GM18507 (cell line): ENCODE measurements around the gene GLRA3.
A peak's percentile ranks its signal among the peaks of the same experiment; 100 is the strongest.
"Not testable (repeated sequence)": the region's sequence is repeated elsewhere in the genome, so short reads cannot be mapped to it uniquely, and the experiment has no call there.

Experiments used
- DNase-seq: peaks from one replicate; pipeline ENCODE4 v3.0.0; 2011; ENCODE audit warnings: low read depth; ENCODE audit not compliant: insufficient read length; ENCODE audit errors: extremely low spot score
- FAIRE-seq: peaks from 2 replicates; lab custom pipeline; 2011; peaks lifted over from hg19 to GRCh38; lab: Jason Lieb, UNC

GLRA3 gene

DNA sequence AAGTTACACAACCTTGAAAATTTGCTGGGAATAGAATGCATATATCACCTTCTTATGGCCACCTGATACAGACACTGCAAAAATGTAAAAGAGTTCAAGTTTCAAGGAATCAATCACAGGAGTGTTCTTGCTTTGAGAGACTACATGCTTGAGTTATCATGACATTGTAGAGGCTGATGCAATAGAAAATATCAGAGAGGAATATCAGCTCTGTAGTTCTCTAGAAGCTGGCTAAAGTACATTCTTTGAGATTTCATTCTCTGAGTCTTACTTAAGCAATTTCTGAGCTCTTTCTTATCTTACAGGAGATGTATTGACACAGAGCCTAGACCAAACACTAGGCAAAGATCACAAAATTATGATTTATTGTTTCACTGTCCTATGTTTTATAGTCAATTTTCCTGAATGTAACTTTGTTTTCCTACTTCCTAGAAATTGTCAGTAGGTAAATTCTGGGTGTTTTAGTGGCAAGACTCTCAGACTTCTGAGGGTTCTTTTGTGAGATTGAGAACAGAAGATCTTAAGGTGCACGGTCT lies 154.7 kb downstream of the GLRA3 start:
- DNase-seq (no peak), FAIRE-seq (no peak)

GRCh38 chr4:174673865-174674264 lies 155.2 kb downstream of the GLRA3 start:
- no peak for DNase-seq
- FAIRE-seq: no peak

DNA sequence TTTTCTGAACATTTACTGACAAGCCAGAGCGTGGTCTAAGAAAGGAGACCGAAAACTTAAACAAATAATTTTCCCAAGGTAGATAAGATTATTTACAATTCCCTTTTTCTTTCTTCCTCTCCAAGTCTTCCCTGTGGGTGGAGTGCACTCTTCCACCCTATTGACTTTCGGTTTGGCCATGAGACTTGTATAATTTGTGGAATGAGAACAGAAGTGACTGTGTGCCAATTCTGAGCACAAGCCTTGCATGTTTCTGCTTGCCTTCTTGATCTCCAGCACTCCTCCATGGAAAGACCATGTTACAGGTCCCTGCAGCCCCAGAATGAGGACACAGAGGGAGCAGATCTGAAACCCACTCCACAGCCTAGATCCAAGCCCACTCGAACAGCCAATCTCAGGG lies 156.8 kb downstream of the GLRA3 start:
- no peak for DNase-seq
- no peak for FAIRE-seq

GRCh38 chr4:174669270-174669669 lies 159.8 kb downstream of the GLRA3 start:
- FAIRE-seq: no peak
- no peak for DNase-seq

DNA sequence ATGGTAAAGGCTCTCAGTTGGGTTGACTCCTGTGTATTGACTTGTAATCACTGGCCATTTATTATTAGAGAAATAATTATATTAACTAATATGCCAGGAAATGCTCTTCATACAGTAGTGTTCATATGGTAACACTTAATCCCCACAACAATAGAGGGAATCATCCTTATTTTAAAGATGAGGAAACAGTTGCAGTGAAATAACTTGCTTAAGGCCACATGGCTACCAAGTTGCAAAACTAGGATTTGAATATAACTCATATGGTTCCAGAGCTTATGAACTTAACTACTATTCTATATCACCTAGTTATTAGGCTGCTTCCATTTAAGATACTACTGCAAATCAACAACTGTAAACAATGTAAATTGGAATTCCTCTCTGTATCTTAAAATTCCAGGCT lies 163.2 kb downstream of the GLRA3 start:
- no peak for FAIRE-seq
- no peak for DNase-seq

- no peak for DNase-seq
- no peak for FAIRE-seq
These were observed 165.8 kb downstream of the GLRA3 start for GRCh38 chr4:174663216-174663615.

GRCh38 chr4:174658246-174658645 lies 170.8 kb downstream of the GLRA3 start:
- DNase-seq (no peak), FAIRE-seq (no peak)

DNA sequence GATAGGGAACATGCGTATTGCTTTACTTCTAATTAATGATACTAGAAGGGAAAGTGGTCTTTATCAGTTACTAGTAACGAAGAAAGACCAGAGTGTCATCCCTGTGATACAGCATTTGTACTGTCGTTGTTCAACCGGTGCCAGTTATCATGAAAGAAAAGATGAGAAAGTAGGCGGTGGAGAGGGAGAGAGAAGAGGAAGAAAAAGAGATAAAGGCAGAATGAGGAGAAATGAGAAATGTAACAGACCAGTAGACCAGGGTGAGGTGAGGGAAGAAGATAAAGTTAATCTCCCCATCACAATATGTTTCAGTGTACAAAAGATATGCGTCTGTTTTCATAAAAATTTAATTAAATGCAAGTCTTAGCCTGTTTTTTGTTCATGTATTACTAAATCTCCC lies 171.6 kb downstream of the GLRA3 start:
- FAIRE-seq (no peak), DNase-seq (no peak)

GRCh38 chr4:174654634-174655033 lies 174.4 kb downstream of the GLRA3 start:
- no peak for FAIRE-seq
- DNase-seq: no peak

- DNase-seq (no peak), FAIRE-seq (no peak)
These were observed 178.2 kb downstream of the GLRA3 start for GRCh38 chr4:174650711-174651355.

GRCh38 chr4:174648812-174649211 lies 180.2 kb downstream of the GLRA3 start:
- no peak for FAIRE-seq

GRCh38 chr4:174646326-174646725 lies 182.7 kb downstream of the GLRA3 start:
- no peak for FAIRE-seq

More at GRCh38 chr4:174648812-174649211, 180.2 kb downstream of the GLRA3 start:
- DNase-seq: no peak

GRCh38 chr4:174640146-174640545 lies 188.9 kb downstream of the GLRA3 start:
- FAIRE-seq: no peak

More at GRCh38 chr4:174646326-174646725, 182.7 kb downstream of the GLRA3 start:
- no peak for DNase-seq

GRCh38 chr4:174635732-174636131 lies 193.3 kb downstream of the GLRA3 start:
- FAIRE-seq: no peak

More at GRCh38 chr4:174640146-174640545, 188.9 kb downstream of the GLRA3 start:
- no peak for DNase-seq

GRCh38 chr4:174633399-174633798 lies 195.6 kb downstream of the GLRA3 start:
- FAIRE-seq (no peak), DNase-seq (no peak)

More at GRCh38 chr4:174635732-174636131, 193.3 kb downstream of the GLRA3 start:
- DNase-seq: no peak

DNA sequence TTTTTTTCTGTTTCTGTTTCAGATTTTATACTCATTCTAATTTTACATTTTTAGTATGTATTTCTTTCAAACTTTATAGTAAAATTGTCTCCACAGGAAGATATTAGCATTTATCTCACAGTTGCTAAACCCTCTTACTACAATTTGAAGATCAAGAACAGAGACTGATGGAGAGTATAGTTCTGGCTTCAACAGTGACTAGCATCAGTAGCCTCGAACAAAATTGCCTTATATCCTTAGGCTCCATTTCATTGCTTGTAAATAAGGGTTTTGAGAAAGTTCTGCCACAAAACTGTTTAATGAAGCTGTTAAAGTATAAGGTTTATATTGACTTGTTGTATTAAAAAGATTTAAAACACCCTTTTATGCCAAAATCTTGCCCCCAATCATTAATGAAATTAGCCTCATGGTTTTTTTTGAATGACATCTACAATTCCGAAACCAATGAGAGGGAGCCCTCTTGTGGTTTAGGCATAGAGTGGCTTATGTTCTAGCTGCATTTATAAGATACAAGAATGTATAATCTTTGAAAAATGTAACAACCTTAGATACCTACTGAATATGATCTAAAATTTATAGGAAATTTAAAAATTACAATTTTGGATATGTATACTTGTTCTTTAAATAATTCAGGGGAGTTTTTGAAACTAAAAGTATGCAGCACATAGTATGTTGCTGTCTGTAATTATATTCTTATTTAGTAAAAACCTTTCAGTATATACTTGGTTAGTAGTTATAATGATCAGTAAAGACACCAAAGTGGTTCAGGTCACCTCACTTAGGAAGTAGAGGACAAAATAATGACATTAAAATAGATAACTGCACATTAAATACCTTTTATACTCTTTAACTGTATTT lies 196.9 kb downstream of the GLRA3 start:
- peak; percentile 56 for FAIRE-seq

DNA sequence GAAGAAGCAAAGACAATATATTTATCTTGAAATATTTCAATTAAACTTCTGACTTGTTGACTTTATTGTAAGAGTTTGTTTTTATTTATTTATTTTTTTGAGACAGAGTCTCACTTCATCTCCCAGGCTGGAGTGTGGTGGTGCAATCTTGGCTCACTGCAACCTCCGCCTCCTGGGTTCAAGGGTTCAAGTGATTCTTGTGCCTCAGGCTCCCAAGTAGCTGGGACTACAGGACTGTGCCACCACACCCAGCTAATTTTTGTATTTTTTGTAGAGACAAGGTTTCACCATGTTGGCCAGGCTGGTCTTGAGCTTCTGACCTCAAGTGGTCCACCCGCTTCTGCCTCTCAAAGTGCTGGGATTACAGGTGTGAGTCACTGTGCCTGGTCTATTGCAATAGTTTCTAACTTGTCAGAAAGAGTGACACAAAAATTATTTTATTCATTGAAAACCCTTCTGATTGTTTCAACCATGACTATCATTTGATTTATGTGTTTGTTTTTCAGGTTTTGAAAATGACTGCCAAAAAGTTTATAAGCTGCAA lies 199.1 kb downstream of the GLRA3 start:
- not testable (repeated sequence) for FAIRE-seq, DNase-seq

More for the DNA sequence above, 196.9 kb downstream of the GLRA3 start:
- DNase-seq: no peak

DNA sequence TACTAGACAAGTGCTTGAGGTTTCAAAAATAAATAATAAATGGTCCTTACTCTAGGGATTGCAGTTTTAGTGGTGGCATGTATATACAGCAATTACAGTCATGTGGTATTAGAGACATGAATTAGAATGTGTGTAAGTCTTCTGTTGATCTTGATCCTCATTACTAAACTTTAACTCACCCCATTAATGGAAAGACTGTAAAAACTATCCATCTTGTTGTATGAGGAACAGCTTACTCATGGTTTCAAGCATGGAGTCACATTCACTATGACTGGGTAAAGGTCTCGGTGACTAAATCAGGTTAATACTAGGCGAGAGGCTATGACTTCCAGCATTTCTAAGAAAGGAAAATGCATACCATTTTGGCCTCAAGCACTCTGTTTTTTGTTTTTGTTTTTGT lies 199.8 kb downstream of the GLRA3 start:
- FAIRE-seq (no peak), DNase-seq (no peak)

GRCh38 chr4:174628191-174628590 lies 200.9 kb downstream of the GLRA3 start:
- FAIRE-seq (no peak), DNase-seq (no peak)

DNA sequence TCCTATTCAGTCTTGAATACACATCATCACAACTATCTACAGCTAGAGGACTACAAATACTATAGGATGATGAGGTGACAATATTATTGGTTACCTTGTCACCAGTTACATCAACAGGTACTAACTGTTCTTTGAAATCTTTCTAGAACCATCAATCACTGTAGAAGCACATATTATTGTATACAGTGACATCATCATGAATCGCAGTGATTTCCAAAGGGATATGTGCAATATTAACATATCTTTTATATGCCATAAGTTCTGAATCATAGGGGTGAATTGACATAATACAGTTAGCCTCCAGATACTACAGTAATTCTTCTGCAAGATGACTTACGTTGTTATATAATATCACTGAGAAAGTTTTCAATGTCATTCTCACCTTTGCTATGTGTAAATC lies 201.6 kb downstream of the GLRA3 start:
- no peak for FAIRE-seq
- no peak for DNase-seq
